CD4-positive, alpha-beta T cell (primary cell): ENCODE measurements around the gene RB1. TPM values are rescaled to one million over a fixed set of nuclear protein-coding genes. Genes with fewer than 3 reads are reported as not detected.

ENCODE experiments used
- ATAC-seq: fragments of 200-7000 bp; cut with Tn5 transposase; one replicate; pipeline ENCODE4 v1.10.0; 2022; ENCODE audit warnings: mild to moderate bottlenecking; ENCODE audit not compliant: poor library complexity
- CTCF ChIA-PET: fragments of 350-600 bp; sonication (Branson Sonifier 250); formaldehyde crosslinking; loops from one replicate; lab custom pipeline; 2021; ENCODE audit warnings: antibody characterized with exemption, inconsistent platforms; lab: Charles Lee
- POLR2A ChIA-PET: fragments of 350-600 bp; sonication (Branson Sonifier 250); formaldehyde crosslinking; loops from one replicate; lab custom pipeline; 2021; ENCODE audit warnings: antibody characterized with exemption, inconsistent platforms; lab: Charles Lee
- DNase-seq, 14 experiments: peaks; one replicate each; pipeline ENCODE4 v3.0.0-alpha.2; 2013 to 2020; ENCODE audit warnings: mixed read lengths in 2 of 14
- H3K27ac ChIP-seq, 2 donors: one replicate each; pipeline versions ENCODE4 v1.5.1 to v1.7.0; 2013; ENCODE audit warnings: low read length in 2 of 2, low read depth in 1 of 2, mild to moderate bottlenecking in 1 of 2
- H3K27me3 ChIP-seq, 2 experiments: 1 replicate in 1 of 2; 2 replicates in 1 of 2; pipeline versions ENCODE4 v1.6.1 to v1.7.0; 2013; ENCODE audit warnings: low read length in 2 of 2, control low read depth in 1 of 2, mild to moderate bottlenecking in 1 of 2, moderate library complexity in 1 of 2; ENCODE audit not compliant: insufficient read depth in 2 of 2, control insufficient read depth in 1 of 2
- H3K36me3 ChIP-seq: one replicate; pipeline ENCODE4 v1.6.1; 2013; ENCODE audit warnings: low read length, control low read depth; ENCODE audit not compliant: insufficient read depth
- H3K4me1 ChIP-seq: one replicate; pipeline ENCODE4 v1.6.1; 2013; ENCODE audit warnings: low read length, control low read depth; ENCODE audit not compliant: insufficient read depth
- H3K4me3 ChIP-seq: one replicate; pipeline ENCODE4 v1.5.1; 2013; ENCODE audit warnings: mild to moderate bottlenecking, low read length, moderate library complexity
- H3K9me3 ChIP-seq, 2 experiments: 1 replicate in 1 of 2; 2 replicates in 1 of 2; pipeline versions ENCODE4 v1.6.1 to v1.7.0; 2013; ENCODE audit warnings: low read length in 2 of 2, mild to moderate bottlenecking in 2 of 2, control low read depth in 1 of 2, moderate library complexity in 1 of 2; ENCODE audit not compliant: control insufficient read depth in 1 of 2, insufficient read depth in 1 of 2
- H3K27ac Mint-ChIP-seq: one replicate; pipeline ENCODE4 v1.8.0; 2020; ENCODE audit warnings: mixed read lengths
- H3K27me3 Mint-ChIP-seq: one replicate; pipeline ENCODE4 v1.8.0; 2021; ENCODE audit warnings: mixed read lengths
- H3K36me3 Mint-ChIP-seq: one replicate; pipeline ENCODE4 v1.8.0; 2021; ENCODE audit warnings: low read depth, mixed read lengths
- H3K4me1 Mint-ChIP-seq: one replicate; pipeline ENCODE4 v1.8.0; 2021; ENCODE audit warnings: low read depth, mixed read lengths
- H3K4me3 Mint-ChIP-seq: one replicate; pipeline ENCODE4 v1.8.0; 2020; ENCODE audit warnings: mild to moderate bottlenecking, mixed read lengths
- H3K9me3 Mint-ChIP-seq: one replicate; pipeline ENCODE4 v1.8.0; 2020; ENCODE audit warnings: mixed read lengths
- CTCF ChIP-seq: fragments of 200-600 bp; IDR thresholded peaks from one replicate; pipeline ENCODE4 v1.8.0; 2022; ENCODE audit warnings: antibody characterized with exemption, mild to moderate bottlenecking
- intact Hi-C, 2 experiments: fragments of 100-400 bp; cut with DNase I in 1 of 2; cut with micrococcal nuclease in 1 of 2; formaldehyde crosslinking; loops; one replicate each; pipeline versions ENCODE4 v1.15.1 to v1.9.0; 2023 to 2025; cut with DNase I, micrococcal nuclease
- total RNA-seq, 174 experiments: library from RNA in 2 of 174; stranded (reverse) in 2 of 174; gene quantifications; one replicate each; pipeline ENCODE4 v1.2.3 and lab custom pipeline; 2021 to 2026

RB1 gene
- total RNA-seq, 2 experiments from 2014 or later = 14.9 to 18.4 TPM

- peaks cover 9% of the 10 kb centered on the region for H3K36me3 ChIP-seq
- intact Hi-C loops = loop anchor here (5.0 kb wide), 3 partner anchors 39 to 89 kb away; partner anchors contain the start of genes LPAR6 (in 1 of the 2) and RCBTB2 (in 1 of the 2)
- no peaks in the 10 kb centered on the region for H3K27me3 Mint-ChIP-seq
- H3K27me3 ChIP-seq = no peaks in the 10 kb centered on the region
- H3K36me3 Mint-ChIP-seq = peaks cover 10% of the 10 kb centered on the region
- H3K9me3 Mint-ChIP-seq = no peaks in the 10 kb centered on the region
- ATAC-seq (peak; percentile 40), DNase-seq (peak in 4 of 14 experiments; percentile 25 to 70 (median 65))
- no peak overlapping the region for H3K27ac Mint-ChIP-seq
- ChIA-PET CTCF (interaction anchor here (0.9 to 1.4 kb wide), 2 partner anchors 18 to 87 kb away, joined by 3 to 6 read pairs; no protein-coding TSS in a partner anchor), POLR2A (interaction anchor here (0.6 to 3.9 kb wide), 20 partner anchors 7 to 482 kb away, joined by 3 to 96 read pairs (median 4); partner anchors contain the start of genes FNDC3A, LPAR6 and RCBTB2)
- H3K4me1 Mint-ChIP-seq = peaks cover 26% of the 10 kb centered on the region
- H3K27ac ChIP-seq = peak overlapping the region; percentile 57 to 79
- peaks cover 57% of the 10 kb centered on the region for H3K4me1 ChIP-seq
- no peak for TF ChIP-seq CTCF
- peaks cover 0 to 3% of the 10 kb centered on the region in 2 experiments for H3K9me3 ChIP-seq
- peak overlapping the region; percentile 58 for H3K4me3 ChIP-seq
- no peak overlapping the region for H3K4me3 Mint-ChIP-seq
Observed at GRCh38 chr13:48493066-48493765, 189.7 kb downstream of the RB1 start.

GRCh38 chr13:48493851-48494250 is 190.3 kb downstream of the RB1 start:
- Histone ChIP-seq H3K27ac (peak overlapping the region in 1 of 2 donors; percentile 26), H3K4me1 (peaks cover 52% of the 10 kb centered on the region), H3K36me3 (peaks cover 6% of the 10 kb centered on the region), H3K9me3 (peaks cover 0 to 3% of the 10 kb centered on the region in 2 experiments), H3K27me3 (no peaks in the 10 kb centered on the region), H3K4me3 (no peak overlapping the region)
- Mint-ChIP-seq H3K27ac (no peak overlapping the region), H3K27me3 (no peaks in the 10 kb centered on the region), H3K4me1 (peaks cover 30% of the 10 kb centered on the region), H3K9me3 (no peaks in the 10 kb centered on the region), H3K4me3 (no peak overlapping the region), H3K36me3 (peaks cover 5% of the 10 kb centered on the region)
- DNase-seq = no peak
- ChIA-PET CTCF (interaction anchor here (0.9 to 1.0 kb wide), 2 partner anchors 17 to 92 kb away, joined by 3 read pairs; no protein-coding TSS in a partner anchor), POLR2A (interaction anchor here (0.8 to 3.9 kb wide), 7 partner anchors 8 to 81 kb away, joined by 3 to 96 read pairs (median 5); partner anchors contain the start of genes LPAR6 and RCBTB2)
- ATAC-seq = no peak
- TF ChIP-seq CTCF = no peak
- intact Hi-C loops = loop anchor here (5.0 kb wide), 3 partner anchors 38 to 88 kb away; partner anchors contain the start of genes LPAR6 (in 1 of the 2) and RCBTB2 (in 1 of the 2)

GRCh38 chr13:48494874-48495273 is 191.3 kb downstream of the RB1 start:
- H3K36me3 ChIP-seq = peaks cover 2% of the 10 kb centered on the region
- ChIA-PET CTCF (interaction anchor here (1.0 kb wide), 1 partner anchor 93 kb away, joined by 3 read pairs; no protein-coding TSS in a partner anchor), POLR2A (interaction anchor here (0.8 to 3.9 kb wide), 6 partner anchors 9 to 82 kb away, joined by 3 to 96 read pairs (median 6); partner anchors contain the start of genes LPAR6 and RCBTB2)
- no peak for ATAC-seq
- H3K4me1 Mint-ChIP-seq = peaks cover 37% of the 10 kb centered on the region
- H3K27me3 ChIP-seq = no peaks in the 10 kb centered on the region
- H3K9me3 ChIP-seq = peaks cover 0 to 3% of the 10 kb centered on the region in 2 experiments
- peaks cover 48% of the 10 kb centered on the region for H3K4me1 ChIP-seq
- no peak overlapping the region for H3K4me3 Mint-ChIP-seq
- H3K9me3 Mint-ChIP-seq = no peaks in the 10 kb centered on the region
- no peak overlapping the region for H3K27ac ChIP-seq
- no peaks in the 10 kb centered on the region for H3K36me3 Mint-ChIP-seq
- H3K4me3 ChIP-seq = no peak overlapping the region
- DNase-seq = peak in 1 of 14 experiments; percentile 32
- intact Hi-C loops = loop anchor here (5.0 kb wide), 3 partner anchors 37 to 87 kb away; partner anchors contain the start of genes LPAR6 (in 2 of the 2) and RCBTB2 (in 1 of the 2)
- TF ChIP-seq CTCF = no peak
- no peak overlapping the region for H3K27ac Mint-ChIP-seq
- no peaks in the 10 kb centered on the region for H3K27me3 Mint-ChIP-seq
